VCaP (cell line): ENCODE results near the gene HOXD8.

Experiments
- H3K27ac ChIP-seq: fragments of 450-650 bp; 2 replicates; pipeline ENCODE4 v1.5.1; 2017
- TF ChIP-seq, protein P1 (sequence below): fragments of 450-650 bp; conservative IDR thresholded peaks from 2 replicates; pipeline ENCODE4 v1.5.1; 2017; ENCODE audit warnings: mild to moderate bottlenecking, moderate library complexity

Gene HOXD8

DNA sequence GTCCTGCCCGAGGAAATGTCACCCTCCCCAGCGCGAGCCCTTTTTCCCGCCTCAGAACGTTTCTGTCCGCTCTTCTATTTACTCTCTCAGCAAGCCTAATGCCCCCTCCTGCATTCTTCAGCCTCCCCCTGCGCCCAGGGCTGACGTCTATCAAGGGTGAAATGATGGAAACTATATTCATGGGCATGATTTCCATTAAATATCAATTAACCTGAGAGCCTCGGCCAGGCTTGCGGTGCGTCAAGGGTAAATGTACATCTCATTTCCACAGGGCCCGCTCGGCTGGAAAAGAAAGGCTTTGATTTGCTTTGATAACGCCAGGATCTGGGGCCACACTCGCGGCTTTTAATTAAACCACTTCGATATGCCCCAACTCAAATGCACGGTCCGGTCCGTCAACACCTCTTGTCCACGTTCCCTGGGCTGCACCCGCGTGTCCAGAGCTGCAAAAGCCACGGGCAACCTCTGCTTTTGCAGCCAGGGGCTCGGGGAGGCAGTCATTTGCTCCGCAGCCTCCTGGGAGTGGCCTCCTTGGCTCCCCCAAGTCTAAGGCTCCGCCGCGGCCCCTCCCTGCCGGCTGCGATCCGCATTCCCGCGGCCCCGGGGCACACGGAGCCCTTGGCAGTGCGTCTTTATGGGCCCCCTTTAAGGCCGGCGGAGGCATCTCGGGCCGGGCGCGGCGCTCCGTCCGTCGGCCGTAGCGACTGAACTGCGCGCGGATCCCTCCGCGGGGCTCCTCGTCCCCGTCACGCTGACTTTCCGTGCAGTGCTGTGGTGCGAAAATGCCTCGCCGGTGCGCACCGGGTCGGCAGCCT lies at the start of gene HOXD8:
TSS of gene HOXD8 (plus strand) at position 724 of the 815 bp plus-strand sequence. CDS start 662 bp downstream, outside the sequence.
- H3K27ac ChIP-seq = peak within 1 kb of the TSS; percentile 82
- TF ChIP-seq, protein P1, sequence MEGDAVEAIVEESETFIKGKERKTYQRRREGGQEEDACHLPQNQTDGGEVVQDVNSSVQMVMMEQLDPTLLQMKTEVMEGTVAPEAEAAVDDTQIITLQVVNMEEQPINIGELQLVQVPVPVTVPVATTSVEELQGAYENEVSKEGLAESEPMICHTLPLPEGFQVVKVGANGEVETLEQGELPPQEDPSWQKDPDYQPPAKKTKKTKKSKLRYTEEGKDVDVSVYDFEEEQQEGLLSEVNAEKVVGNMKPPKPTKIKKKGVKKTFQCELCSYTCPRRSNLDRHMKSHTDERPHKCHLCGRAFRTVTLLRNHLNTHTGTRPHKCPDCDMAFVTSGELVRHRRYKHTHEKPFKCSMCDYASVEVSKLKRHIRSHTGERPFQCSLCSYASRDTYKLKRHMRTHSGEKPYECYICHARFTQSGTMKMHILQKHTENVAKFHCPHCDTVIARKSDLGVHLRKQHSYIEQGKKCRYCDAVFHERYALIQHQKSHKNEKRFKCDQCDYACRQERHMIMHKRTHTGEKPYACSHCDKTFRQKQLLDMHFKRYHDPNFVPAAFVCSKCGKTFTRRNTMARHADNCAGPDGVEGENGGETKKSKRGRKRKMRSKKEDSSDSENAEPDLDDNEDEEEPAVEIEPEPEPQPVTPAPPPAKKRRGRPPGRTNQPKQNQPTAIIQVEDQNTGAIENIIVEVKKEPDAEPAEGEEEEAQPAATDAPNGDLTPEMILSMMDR = no peak

DNA sequence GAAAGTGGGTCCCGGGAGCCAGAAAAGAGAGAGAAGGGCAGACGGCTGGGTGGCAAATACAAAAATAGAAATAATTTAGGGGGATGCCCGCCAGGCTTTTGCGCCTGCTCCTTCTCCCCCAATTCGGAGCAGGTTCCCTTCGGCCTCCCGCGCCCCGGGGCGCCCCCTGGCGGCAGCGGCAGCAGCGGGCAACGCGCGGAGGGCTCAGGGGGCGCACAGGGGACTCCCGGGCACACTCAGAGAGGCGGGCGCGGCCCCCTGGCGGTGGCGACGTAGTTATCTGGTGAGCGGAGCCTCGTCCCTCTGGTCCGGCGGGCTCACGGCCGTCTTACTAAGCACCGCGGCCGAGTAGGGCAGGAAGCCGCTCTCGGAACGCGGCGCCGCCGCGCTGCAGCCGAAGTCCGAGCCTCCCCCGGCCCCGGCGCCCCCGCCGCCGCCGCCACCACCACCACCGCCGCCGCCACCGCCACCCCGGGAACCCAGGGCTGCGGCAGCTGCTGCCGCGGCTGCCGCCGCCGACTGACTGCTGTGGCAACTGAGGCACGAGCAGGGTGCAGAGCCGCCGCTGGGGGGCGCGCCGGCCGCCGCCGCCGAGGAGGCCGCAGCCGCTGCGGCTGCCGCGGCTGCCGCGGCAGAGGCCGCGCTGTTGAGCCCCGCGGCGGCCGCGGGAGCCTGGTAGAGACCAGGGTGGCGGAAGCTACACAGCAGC lies 49.5 kb upstream of the HOXD8 start:
- TF ChIP-seq, protein P1 = peak; percentile 82
- H3K27ac ChIP-seq = no peak overlapping the region

DNA sequence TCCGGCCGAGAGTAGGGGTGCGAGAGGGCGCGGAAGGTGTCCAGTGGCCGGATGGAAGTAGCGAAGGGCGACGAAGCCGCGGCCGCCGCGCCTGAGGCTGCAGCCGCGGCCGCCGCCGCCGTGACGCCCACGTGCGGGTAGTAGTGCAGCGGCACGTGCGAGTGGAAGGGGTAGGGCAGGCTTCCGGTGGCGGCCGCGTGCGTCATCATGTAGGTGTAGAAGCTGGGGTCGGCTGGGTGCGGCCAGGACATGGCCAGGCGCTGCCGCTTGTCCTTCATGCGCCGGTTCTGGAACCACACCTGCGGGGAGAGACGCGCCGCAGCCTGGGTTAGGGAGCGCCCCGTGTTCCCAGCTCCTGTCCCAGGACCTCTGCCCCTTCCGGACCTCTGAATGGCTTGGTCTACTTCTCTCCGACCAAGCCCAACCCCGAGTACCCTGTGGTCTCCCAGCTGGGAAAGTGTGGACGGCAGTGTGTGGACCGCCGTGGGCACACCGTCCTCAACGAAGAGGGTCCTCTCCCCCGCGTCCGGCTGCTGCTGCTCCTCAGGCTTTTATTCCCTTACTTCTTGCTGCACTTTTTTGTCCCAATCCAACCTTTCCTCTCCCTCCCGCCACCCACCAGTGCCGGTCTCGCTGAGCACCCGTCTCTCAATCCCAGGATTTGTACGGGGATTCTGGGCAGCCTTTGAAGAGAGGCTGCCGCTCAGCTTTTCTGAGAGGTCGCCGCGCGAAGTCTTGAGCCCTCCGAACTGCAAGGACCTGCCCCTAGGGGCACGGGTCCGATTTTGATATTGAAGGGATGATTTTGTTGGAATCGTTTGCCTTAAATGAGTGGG lies 48.7 kb upstream of the HOXD8 start:
- TF ChIP-seq, protein P1 = no peak
- no peak overlapping the region for H3K27ac ChIP-seq

DNA sequence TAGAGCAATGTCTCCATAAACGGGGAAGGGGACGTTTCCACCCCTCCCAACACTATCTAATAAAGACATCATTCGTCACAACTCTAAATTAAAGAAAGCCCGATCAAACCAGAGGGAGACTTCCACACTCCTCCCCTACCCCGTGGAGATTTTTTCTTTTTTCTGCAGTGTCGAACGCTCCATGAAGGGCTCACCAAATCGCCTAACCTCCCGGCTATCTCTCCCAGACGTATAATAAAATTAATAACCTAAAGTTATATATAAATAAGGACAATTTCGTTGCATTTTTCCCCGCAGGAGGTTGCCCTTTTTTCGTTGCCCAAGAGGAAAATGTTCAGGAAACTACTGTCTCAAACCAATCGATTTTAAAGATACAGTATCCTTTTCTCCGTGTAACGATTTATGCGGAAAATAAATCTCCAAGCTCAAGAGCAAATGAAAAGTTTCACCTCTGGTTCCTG lies 48.1 kb upstream of the HOXD8 start:
- TF ChIP-seq, protein P1 = no peak
- no peak overlapping the region for H3K27ac ChIP-seq

DNA sequence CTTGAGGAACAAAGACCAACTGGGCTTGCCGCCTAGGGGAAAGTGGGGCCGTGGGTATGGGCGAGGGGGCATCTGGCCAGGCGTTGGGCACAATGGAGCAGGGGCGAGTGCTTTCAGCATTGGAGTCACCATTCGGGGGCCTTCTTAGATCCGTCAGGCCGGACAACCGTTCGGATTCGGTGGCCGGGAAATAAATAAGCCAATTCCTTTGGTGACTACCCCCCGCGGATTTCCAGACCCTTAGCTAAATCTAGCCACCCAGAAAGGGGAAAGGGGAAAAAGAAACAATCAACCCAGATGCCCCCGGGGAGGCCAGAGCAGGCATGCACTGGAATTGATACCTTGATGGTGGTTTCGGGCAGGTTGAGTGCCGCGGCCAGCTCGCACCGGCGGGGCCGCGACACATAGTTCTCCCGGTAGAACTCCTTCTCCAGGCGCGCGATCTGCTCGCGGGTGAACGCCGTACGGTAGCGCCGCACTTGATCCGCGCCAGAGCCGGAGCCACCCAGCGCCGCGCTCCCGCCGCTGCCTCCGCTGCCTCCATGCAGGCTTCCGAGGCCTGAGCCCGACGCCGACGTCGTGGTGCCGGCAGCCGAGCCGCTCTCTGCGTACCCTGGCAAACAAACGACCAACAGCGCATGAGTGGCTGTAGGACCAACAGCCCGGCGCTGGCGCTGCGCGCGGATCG lies 47.5 kb upstream of the HOXD8 start:
- TF ChIP-seq, protein P1 = no peak
- H3K27ac ChIP-seq = no peak overlapping the region

DNA sequence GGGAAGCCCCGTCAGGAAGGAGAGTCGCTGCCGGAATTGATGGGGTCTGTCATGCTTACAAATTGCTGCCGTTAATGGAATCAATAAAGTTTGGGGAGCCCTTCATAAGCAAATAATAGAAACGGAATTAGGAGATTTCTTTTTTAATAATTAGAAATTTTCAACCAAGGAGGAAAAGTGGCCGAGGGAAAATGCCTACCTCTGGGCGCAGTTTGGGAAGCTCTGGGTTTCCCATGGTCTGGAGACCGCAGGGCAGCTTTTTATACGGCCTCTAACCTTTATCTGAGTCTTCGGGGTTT lies 47.0 kb upstream of the HOXD8 start:
- TF ChIP-seq, protein P1 = no peak
- H3K27ac ChIP-seq = no peak overlapping the region
